ENCODE data around the gene ACSF3.

ACSF3 gene

GRCh38 chr16:89094252-89094879 is 714 bp downstream of the ACSF3 start:
- no peak for DNase-seq (ENCODE audit: low read depth in 2 of 2, low spot score in 1 of 2)

GRCh38 chr16:89094880-89095258 is 1.2 kb downstream of the ACSF3 start:
- DNase-seq (ENCODE audit: low read depth in 2 of 2, low spot score in 1 of 2), result no peak

- DNase-seq (ENCODE audit: low read depth in 2 of 2, low spot score in 1 of 2), result no peak
Observed at GRCh38 chr16:89095491-89095951, 1.9 kb downstream of the ACSF3 start.

GRCh38 chr16:89096042-89096717 is 2.5 kb downstream of the ACSF3 start:
- no peak for DNase-seq (ENCODE audit: low read depth in 2 of 2, low spot score in 1 of 2)

GRCh38 chr16:89096768-89097391 is 3.2 kb downstream of the ACSF3 start:
- peak; percentile 35 to 46 for DNase-seq (ENCODE audit: low read depth in 2 of 2, low spot score in 1 of 2)

- DNase-seq (ENCODE audit: low read depth in 2 of 2, low spot score in 1 of 2), result no peak
Observed at GRCh38 chr16:89097392-89097772, 3.7 kb downstream of the ACSF3 start.

- no peak for DNase-seq (ENCODE audit: low read depth in 2 of 2, low spot score in 1 of 2)
Observed at GRCh38 chr16:89098767-89099430, 5.2 kb downstream of the ACSF3 start.

- no peak for DNase-seq (ENCODE audit: low read depth in 2 of 2, low spot score in 1 of 2)
Observed at GRCh38 chr16:89099905-89100304, 6.3 kb downstream of the ACSF3 start.

GRCh38 chr16:89100601-89101302 is 7.1 kb downstream of the ACSF3 start:
- DNase-seq (ENCODE audit: low read depth in 2 of 2, low spot score in 1 of 2), result no peak

- DNase-seq (ENCODE audit: low read depth in 2 of 2, low spot score in 1 of 2), result no peak
Observed at GRCh38 chr16:89101303-89102040, 7.8 kb downstream of the ACSF3 start.

GRCh38 chr16:89102041-89102471 is 8.4 kb downstream of the ACSF3 start:
- DNase-seq (ENCODE audit: low read depth in 2 of 2, low spot score in 1 of 2), result no peak

- DNase-seq (ENCODE audit: low read depth in 2 of 2, low spot score in 1 of 2), result no peak
Observed at GRCh38 chr16:89102481-89103073, 8.9 kb downstream of the ACSF3 start.

GRCh38 chr16:89103156-89103555 is 9.5 kb downstream of the ACSF3 start:
- no peak for DNase-seq (ENCODE audit: low read depth in 2 of 2, low spot score in 1 of 2)

GRCh38 chr16:89103781-89104180 is 10.1 kb downstream of the ACSF3 start:
- no peak for DNase-seq (ENCODE audit: low read depth in 2 of 2, low spot score in 1 of 2)

- no peak for DNase-seq (ENCODE audit: low read depth in 2 of 2, low spot score in 1 of 2)
Observed at GRCh38 chr16:89104303-89104702, 10.7 kb downstream of the ACSF3 start.

- no peak for DNase-seq (ENCODE audit: low read depth in 2 of 2, low spot score in 1 of 2)
Observed at GRCh38 chr16:89104930-89105571, 11.4 kb downstream of the ACSF3 start.

GRCh38 chr16:89105599-89106151 is 12.0 kb downstream of the ACSF3 start:
- no peak for DNase-seq (ENCODE audit: low read depth in 2 of 2, low spot score in 1 of 2)

GRCh38 chr16:89106533-89107202 is 13.0 kb downstream of the ACSF3 start:
- DNase-seq (ENCODE audit: low read depth in 2 of 2, low spot score in 1 of 2), result no peak

- DNase-seq (ENCODE audit: low read depth in 2 of 2, low spot score in 1 of 2), result no peak
Observed at GRCh38 chr16:89107203-89107582, 13.5 kb downstream of the ACSF3 start.
